Astrocyte (in vitro differentiated cells and primary cell): ENCODE results near the gene NPM1.

Experiments used
- CTCF ChIP-seq: IDR thresholded peaks from 2 replicates; pipeline ENCODE4 v1.5.1; 2011; ENCODE audit warnings: low read depth, mild to moderate bottlenecking, inconsistent platforms, low read length, moderate library complexity; ENCODE audit not compliant: insufficient read depth
- EZH2 ChIP-seq: IDR thresholded peaks from 2 replicates; pipeline ENCODE4 v1.6.1; 2012; ENCODE audit warnings: mild to moderate bottlenecking, low read length, inconsistent platforms; ENCODE audit not compliant: insufficient read depth

- TF ChIP-seq EZH2, result no peak
- TF ChIP-seq CTCF, result no peak
Measured at GRCh38 chr5:171369898-171370297, 17.8 kb upstream of the NPM1 start.
